GM23338 (cell line): ENCODE results near the gene TLE1.

Experiments
- CREB1 ChIP-seq: fragments of 250-450 bp; sonication (Bioruptor Pico); IDR thresholded peaks from 2 replicates; pipeline ENCODE4 v1.5.0; 2020; ENCODE audit warnings: low read depth, mild to moderate bottlenecking, moderate library complexity
- EZH2 ChIP-seq: fragments of 200-600 bp; sonication (generic); IDR thresholded peaks from one replicate; pipeline ENCODE4 v1.8.0; 2017; ENCODE audit warnings: antibody characterized with exemption, mild to moderate bottlenecking, low read depth; ENCODE audit not compliant: unreplicated experiment
- EZH2phosphoT487 ChIP-seq: fragments of 200-600 bp; sonication (generic); IDR thresholded peaks from one replicate; pipeline ENCODE4 v1.8.1; 2018; ENCODE audit warnings: antibody characterized with exemption; ENCODE audit not compliant: unreplicated experiment
- JUNB ChIP-seq: IDR thresholded peaks from one replicate; pipeline ENCODE4 v1.6.1; 2016; ENCODE audit warnings: antibody characterized with exemption; ENCODE audit not compliant: unreplicated experiment
- NANOG ChIP-seq: IDR thresholded peaks from 2 replicates; pipeline ENCODE4 v1.6.1; 2016; ENCODE audit warnings: antibody characterized with exemption, borderline replicate concordance
- POLR2AphosphoS5 ChIP-seq: IDR thresholded peaks from 2 replicates; pipeline ENCODE4 v1.6.1; 2016; ENCODE audit warnings: antibody characterized with exemption, low read depth
- REST ChIP-seq: IDR thresholded peaks from one replicate; pipeline ENCODE4 v1.6.1; 2018; ENCODE audit warnings: antibody characterized with exemption; ENCODE audit not compliant: unreplicated experiment
- ZNF331 ChIP-seq: fragments of 250-450 bp; sonication (Bioruptor Pico); IDR thresholded peaks from 2 replicates; pipeline ENCODE4 v1.5.0; 2020; ENCODE audit warnings: low read depth, mild to moderate bottlenecking, moderate library complexity
- TF ChIP-seq, protein P1 (sequence below), 2 experiments: fragments of 200-600 bp in 1 of 2; sonication (generic) in 1 of 2; conservative IDR thresholded peaks; 2 replicates each; pipeline versions ENCODE4 v1.5.1 to v1.6.1; 2016 to 2017; ENCODE audit warnings: antibody characterized with exemption in 2 of 2, low read depth in 2 of 2, mild to moderate bottlenecking in 2 of 2, moderate library complexity in 1 of 2
- TF ChIP-seq, protein P2 (sequence below): fragments of 250-450 bp; sonication (Bioruptor Pico); IDR thresholded peaks from 2 replicates; pipeline ENCODE4 v1.5.0; 2020; ENCODE audit warnings: mild to moderate bottlenecking, moderate library complexity
- TF ChIP-seq, protein P3 (sequence below): IDR thresholded peaks from 2 replicates; pipeline ENCODE4 v1.6.1; 2016; ENCODE audit warnings: antibody characterized with exemption

- TF ChIP-seq, protein P1, sequence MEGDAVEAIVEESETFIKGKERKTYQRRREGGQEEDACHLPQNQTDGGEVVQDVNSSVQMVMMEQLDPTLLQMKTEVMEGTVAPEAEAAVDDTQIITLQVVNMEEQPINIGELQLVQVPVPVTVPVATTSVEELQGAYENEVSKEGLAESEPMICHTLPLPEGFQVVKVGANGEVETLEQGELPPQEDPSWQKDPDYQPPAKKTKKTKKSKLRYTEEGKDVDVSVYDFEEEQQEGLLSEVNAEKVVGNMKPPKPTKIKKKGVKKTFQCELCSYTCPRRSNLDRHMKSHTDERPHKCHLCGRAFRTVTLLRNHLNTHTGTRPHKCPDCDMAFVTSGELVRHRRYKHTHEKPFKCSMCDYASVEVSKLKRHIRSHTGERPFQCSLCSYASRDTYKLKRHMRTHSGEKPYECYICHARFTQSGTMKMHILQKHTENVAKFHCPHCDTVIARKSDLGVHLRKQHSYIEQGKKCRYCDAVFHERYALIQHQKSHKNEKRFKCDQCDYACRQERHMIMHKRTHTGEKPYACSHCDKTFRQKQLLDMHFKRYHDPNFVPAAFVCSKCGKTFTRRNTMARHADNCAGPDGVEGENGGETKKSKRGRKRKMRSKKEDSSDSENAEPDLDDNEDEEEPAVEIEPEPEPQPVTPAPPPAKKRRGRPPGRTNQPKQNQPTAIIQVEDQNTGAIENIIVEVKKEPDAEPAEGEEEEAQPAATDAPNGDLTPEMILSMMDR (conservative IDR thresholded peaks at IDR 0.05; ENCODE audit: low read depth in 2 of 2), result no peak
- TF ChIP-seq EZH2phosphoT487 (no peak), CREB1 (no peak), REST (no peak), ZNF331 (no peak), POLR2AphosphoS5 (no peak), EZH2 (no peak), JUNB (no peak), NANOG (no peak)
- TF ChIP-seq, protein P2, sequence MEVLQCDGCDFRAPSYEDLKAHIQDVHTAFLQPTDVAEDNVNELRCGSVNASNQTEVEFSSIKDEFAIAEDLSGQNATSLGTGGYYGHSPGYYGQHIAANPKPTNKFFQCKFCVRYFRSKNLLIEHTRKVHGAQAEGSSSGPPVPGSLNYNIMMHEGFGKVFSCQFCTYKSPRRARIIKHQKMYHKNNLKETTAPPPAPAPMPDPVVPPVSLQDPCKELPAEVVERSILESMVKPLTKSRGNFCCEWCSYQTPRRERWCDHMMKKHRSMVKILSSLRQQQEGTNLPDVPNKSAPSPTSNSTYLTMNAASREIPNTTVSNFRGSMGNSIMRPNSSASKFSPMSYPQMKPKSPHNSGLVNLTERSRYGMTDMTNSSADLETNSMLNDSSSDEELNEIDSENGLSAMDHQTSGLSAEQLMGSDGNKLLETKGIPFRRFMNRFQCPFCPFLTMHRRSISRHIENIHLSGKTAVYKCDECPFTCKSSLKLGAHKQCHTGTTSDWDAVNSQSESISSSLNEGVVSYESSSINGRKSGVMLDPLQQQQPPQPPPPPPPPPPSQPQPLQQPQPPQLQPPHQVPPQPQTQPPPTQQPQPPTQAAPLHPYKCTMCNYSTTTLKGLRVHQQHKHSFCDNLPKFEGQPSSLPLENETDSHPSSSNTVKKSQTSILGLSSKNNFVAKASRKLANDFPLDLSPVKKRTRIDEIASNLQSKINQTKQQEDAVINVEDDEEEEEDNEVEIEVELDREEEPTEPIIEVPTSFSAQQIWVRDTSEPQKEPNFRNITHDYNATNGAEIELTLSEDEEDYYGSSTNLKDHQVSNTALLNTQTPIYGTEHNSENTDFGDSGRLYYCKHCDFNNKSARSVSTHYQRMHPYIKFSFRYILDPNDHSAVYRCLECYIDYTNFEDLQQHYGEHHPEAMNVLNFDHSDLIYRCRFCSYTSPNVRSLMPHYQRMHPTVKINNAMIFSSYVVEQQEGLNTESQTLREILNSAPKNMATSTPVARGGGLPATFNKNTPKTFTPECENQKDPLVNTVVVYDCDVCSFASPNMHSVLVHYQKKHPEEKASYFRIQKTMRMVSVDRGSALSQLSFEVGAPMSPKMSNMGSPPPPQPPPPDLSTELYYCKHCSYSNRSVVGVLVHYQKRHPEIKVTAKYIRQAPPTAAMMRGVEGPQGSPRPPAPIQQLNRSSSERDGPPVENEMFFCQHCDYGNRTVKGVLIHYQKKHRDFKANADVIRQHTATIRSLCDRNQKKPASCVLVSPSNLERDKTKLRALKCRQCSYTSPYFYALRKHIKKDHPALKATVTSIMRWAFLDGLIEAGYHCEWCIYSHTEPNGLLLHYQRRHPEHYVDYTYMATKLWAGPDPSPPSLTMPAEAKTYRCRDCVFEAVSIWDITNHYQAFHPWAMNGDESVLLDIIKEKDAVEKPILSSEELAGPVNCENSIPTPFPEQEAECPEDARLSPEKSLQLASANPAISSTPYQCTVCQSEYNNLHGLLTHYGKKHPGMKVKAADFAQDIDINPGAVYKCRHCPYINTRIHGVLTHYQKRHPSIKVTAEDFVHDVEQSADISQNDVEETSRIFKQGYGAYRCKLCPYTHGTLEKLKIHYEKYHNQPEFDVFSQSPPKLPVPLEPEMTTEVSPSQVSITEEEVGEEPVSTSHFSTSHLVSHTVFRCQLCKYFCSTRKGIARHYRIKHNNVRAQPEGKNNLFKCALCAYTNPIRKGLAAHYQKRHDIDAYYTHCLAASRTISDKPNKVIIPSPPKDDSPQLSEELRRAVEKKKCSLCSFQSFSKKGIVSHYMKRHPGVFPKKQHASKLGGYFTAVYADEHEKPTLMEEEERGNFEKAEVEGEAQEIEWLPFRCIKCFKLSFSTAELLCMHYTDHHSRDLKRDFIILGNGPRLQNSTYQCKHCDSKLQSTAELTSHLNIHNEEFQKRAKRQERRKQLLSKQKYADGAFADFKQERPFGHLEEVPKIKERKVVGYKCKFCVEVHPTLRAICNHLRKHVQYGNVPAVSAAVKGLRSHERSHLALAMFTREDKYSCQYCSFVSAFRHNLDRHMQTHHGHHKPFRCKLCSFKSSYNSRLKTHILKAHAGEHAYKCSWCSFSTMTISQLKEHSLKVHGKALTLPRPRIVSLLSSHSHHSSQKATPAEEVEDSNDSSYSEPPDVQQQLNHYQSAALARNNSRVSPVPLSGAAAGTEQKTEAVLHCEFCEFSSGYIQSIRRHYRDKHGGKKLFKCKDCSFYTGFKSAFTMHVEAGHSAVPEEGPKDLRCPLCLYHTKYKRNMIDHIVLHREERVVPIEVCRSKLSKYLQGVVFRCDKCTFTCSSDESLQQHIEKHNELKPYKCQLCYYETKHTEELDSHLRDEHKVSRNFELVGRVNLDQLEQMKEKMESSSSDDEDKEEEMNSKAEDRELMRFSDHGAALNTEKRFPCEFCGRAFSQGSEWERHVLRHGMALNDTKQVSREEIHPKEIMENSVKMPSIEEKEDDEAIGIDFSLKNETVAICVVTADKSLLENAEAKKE (CRISPR knock-in tag), result no peak
- TF ChIP-seq, protein P3, sequence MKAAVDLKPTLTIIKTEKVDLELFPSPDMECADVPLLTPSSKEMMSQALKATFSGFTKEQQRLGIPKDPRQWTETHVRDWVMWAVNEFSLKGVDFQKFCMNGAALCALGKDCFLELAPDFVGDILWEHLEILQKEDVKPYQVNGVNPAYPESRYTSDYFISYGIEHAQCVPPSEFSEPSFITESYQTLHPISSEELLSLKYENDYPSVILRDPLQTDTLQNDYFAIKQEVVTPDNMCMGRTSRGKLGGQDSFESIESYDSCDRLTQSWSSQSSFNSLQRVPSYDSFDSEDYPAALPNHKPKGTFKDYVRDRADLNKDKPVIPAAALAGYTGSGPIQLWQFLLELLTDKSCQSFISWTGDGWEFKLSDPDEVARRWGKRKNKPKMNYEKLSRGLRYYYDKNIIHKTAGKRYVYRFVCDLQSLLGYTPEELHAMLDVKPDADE, result no peak
These were observed 27.1 kb upstream of the TLE1 start for GRCh38 chr9:81716409-81716808.
